GM19452 (cell line): ENCODE measurements around the gene ZNF467.

Experiments used
- ATAC-seq: cut with Tn5 transposase; IDR thresholded peaks from one replicate; pipeline ENCODE4 v1.9.1; 2021; ENCODE audit not compliant: unreplicated experiment

ZNF467 gene

GRCh38 chr7:149773446-149774236 is at the start of gene ZNF467:
Gene ZNF467, minus strand, starts transcription at chr7:149773588. Its CDS starts 2,556 bp downstream, at chr7:149771032.
- no peak for ATAC-seq

- no peak for ATAC-seq
Observed at GRCh38 chr7:149822353-149822943, 49.1 kb upstream of the ZNF467 start.

GRCh38 chr7:149821191-149822148 is 48.1 kb upstream of the ZNF467 start:
- ATAC-seq: no peak

GRCh38 chr7:149820622-149821190 is 47.3 kb upstream of the ZNF467 start:
- no peak for ATAC-seq

- no peak for ATAC-seq
Observed at GRCh38 chr7:149819961-149820340, 46.6 kb upstream of the ZNF467 start.

GRCh38 chr7:149819141-149819960 is 46.0 kb upstream of the ZNF467 start:
- ATAC-seq: no peak

- no peak for ATAC-seq
Observed at GRCh38 chr7:149818536-149818840, 45.1 kb upstream of the ZNF467 start.

- no peak for ATAC-seq
Observed at GRCh38 chr7:149817836-149818535, 44.6 kb upstream of the ZNF467 start.

GRCh38 chr7:149817301-149817771 is 43.9 kb upstream of the ZNF467 start:
- no peak for ATAC-seq

GRCh38 chr7:149816794-149817193 is 43.4 kb upstream of the ZNF467 start:
- no peak for ATAC-seq

GRCh38 chr7:149816267-149816751 is 42.9 kb upstream of the ZNF467 start:
- no peak for ATAC-seq

- no peak for ATAC-seq
Observed at GRCh38 chr7:149815661-149816266, 42.4 kb upstream of the ZNF467 start.

- ATAC-seq: no peak
Observed at GRCh38 chr7:149815121-149815520, 41.7 kb upstream of the ZNF467 start.

GRCh38 chr7:149814494-149814893 is 41.1 kb upstream of the ZNF467 start:
- no peak for ATAC-seq

GRCh38 chr7:149813254-149814035 is 40.1 kb upstream of the ZNF467 start:
- ATAC-seq: no peak

- no peak for ATAC-seq
Observed at GRCh38 chr7:149811831-149812490, 38.6 kb upstream of the ZNF467 start.

- ATAC-seq: no peak
Observed at GRCh38 chr7:149811221-149811620, 37.8 kb upstream of the ZNF467 start.

GRCh38 chr7:149809215-149809614 is 35.8 kb upstream of the ZNF467 start:
- ATAC-seq: no peak
